GM18909 (cell line): ENCODE data around the gene HHLA2.

Experiments
- ATAC-seq: cut with Tn5 transposase; IDR thresholded peaks from one replicate; pipeline ENCODE4 v1.9.1; 2021; ENCODE audit warnings: mild to moderate bottlenecking; ENCODE audit not compliant: unreplicated experiment, poor library complexity

HHLA2 gene

GRCh38 chr3:108297647-108298046 is 1.3 kb downstream of the HHLA2 start:
- ATAC-seq, result no peak

GRCh38 chr3:108298056-108298455 is 1.7 kb downstream of the HHLA2 start:
- no peak for ATAC-seq

- ATAC-seq, result no peak
Observed at GRCh38 chr3:108300103-108300849, 3.9 kb downstream of the HHLA2 start.

- peak; percentile 53 for ATAC-seq
Observed at GRCh38 chr3:108301695-108302404, 5.5 kb downstream of the HHLA2 start.

- ATAC-seq, result no peak
Observed at GRCh38 chr3:108302570-108302969, 6.2 kb downstream of the HHLA2 start.

- ATAC-seq, result no peak
Observed at GRCh38 chr3:108305484-108306172, 9.3 kb downstream of the HHLA2 start.

GRCh38 chr3:108311797-108312196 is 15.4 kb downstream of the HHLA2 start:
- ATAC-seq, result no peak

GRCh38 chr3:108312656-108313055 is 16.3 kb downstream of the HHLA2 start:
- no peak for ATAC-seq

GRCh38 chr3:108315767-108316301 is 19.5 kb downstream of the HHLA2 start:
- no peak for ATAC-seq

GRCh38 chr3:108319428-108320082 is 23.2 kb downstream of the HHLA2 start:
- no peak for ATAC-seq

GRCh38 chr3:108320746-108321350 is 24.5 kb downstream of the HHLA2 start:
- no peak for ATAC-seq

GRCh38 chr3:108322352-108322751 is 26.0 kb downstream of the HHLA2 start:
- ATAC-seq, result no peak

- ATAC-seq, result no peak
Observed at GRCh38 chr3:108324177-108324576, 27.8 kb downstream of the HHLA2 start.

- no peak for ATAC-seq
Observed at GRCh38 chr3:108327168-108327567, 30.8 kb downstream of the HHLA2 start.

GRCh38 chr3:108328821-108329486 is 32.6 kb downstream of the HHLA2 start:
- ATAC-seq, result no peak

GRCh38 chr3:108329508-108329907 is 33.2 kb downstream of the HHLA2 start:
- no peak for ATAC-seq

GRCh38 chr3:108329947-108330346 is 33.6 kb downstream of the HHLA2 start:
- ATAC-seq, result no peak

GRCh38 chr3:108331792-108332191 is 35.4 kb downstream of the HHLA2 start:
- no peak for ATAC-seq

GRCh38 chr3:108333961-108334360 is 37.6 kb downstream of the HHLA2 start:
- no peak for ATAC-seq

- ATAC-seq, result no peak
Observed at GRCh38 chr3:108334701-108335100, 38.4 kb downstream of the HHLA2 start.
